HG02623 (cell line): ENCODE measurements around the gene C1QTNF1.

Experiments used
- ATAC-seq: cut with Tn5 transposase; IDR thresholded peaks from one replicate; pipeline ENCODE4 v1.9.1; 2021; ENCODE audit warnings: moderate library complexity; ENCODE audit not compliant: unreplicated experiment

C1QTNF1 gene

GRCh38 chr17:79089720-79090442 is 65.9 kb downstream of the C1QTNF1 start:
- ATAC-seq = no peak

- ATAC-seq = no peak
Observed at GRCh38 chr17:79090443-79091225, 66.7 kb downstream of the C1QTNF1 start.

GRCh38 chr17:79091226-79091670 is 67.3 kb downstream of the C1QTNF1 start:
- no peak for ATAC-seq

GRCh38 chr17:79092567-79092966 is 68.6 kb downstream of the C1QTNF1 start:
- ATAC-seq = no peak

- ATAC-seq = no peak
Observed at GRCh38 chr17:79093270-79093669, 69.3 kb downstream of the C1QTNF1 start.

- ATAC-seq = no peak
Observed at GRCh38 chr17:79094261-79094660, 70.3 kb downstream of the C1QTNF1 start.

GRCh38 chr17:79095345-79096055 is 71.5 kb downstream of the C1QTNF1 start:
- ATAC-seq = no peak

GRCh38 chr17:79096477-79096876 is 72.5 kb downstream of the C1QTNF1 start:
- no peak for ATAC-seq

- no peak for ATAC-seq
Observed at GRCh38 chr17:79097226-79098055, 73.5 kb downstream of the C1QTNF1 start.

- ATAC-seq = no peak
Observed at GRCh38 chr17:79098282-79098867, 74.4 kb downstream of the C1QTNF1 start.
